NCI-H1048 (cell line): Measurements from ENCODE around the gene NKX1-1.
"Not testable (repeated sequence)": the region's sequence is repeated elsewhere in the genome, so short reads cannot be mapped to it uniquely, and the experiment has no call there.

Source experiments
- DNase-seq: peaks from one replicate; lab custom pipeline; 2025; lab: John Stamatoyannopoulos, UW

NKX1-1 gene

DNA sequence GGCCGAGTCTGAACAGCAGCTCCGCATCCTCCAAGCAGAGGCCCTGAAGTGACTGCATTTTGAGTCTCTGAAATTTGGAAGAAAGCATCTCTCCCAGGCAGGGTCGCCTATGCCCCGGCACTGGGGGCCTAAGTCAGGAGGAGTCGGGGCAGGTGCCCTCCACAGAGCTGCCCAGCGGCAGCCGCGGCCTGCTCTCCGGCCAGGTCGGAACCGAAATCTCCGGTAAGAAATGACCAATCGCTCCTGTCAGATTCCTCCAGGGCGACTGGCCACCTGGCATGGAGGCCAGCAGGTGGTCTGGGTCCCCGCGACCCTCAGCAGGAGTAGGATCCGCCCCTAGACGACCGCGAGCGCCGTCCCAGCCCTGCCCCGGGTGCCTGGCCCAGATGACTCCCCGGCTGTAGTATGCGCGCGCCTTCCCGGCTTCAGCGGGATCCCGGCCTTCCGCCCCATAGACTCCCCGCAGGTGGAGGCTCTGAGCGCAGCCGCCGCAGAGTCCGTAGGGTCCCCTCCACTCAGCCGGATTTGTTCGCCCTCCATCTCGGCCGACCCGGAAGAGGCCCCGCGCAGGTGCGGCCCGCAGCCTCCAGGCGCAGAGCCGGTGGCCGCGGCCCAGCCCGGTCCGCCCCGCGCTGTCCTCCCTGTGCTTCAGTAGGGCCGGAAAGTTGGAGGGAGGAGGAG, 1.5 kb downstream of the NKX1-1 start:
- DNase-seq: no peak

DNA sequence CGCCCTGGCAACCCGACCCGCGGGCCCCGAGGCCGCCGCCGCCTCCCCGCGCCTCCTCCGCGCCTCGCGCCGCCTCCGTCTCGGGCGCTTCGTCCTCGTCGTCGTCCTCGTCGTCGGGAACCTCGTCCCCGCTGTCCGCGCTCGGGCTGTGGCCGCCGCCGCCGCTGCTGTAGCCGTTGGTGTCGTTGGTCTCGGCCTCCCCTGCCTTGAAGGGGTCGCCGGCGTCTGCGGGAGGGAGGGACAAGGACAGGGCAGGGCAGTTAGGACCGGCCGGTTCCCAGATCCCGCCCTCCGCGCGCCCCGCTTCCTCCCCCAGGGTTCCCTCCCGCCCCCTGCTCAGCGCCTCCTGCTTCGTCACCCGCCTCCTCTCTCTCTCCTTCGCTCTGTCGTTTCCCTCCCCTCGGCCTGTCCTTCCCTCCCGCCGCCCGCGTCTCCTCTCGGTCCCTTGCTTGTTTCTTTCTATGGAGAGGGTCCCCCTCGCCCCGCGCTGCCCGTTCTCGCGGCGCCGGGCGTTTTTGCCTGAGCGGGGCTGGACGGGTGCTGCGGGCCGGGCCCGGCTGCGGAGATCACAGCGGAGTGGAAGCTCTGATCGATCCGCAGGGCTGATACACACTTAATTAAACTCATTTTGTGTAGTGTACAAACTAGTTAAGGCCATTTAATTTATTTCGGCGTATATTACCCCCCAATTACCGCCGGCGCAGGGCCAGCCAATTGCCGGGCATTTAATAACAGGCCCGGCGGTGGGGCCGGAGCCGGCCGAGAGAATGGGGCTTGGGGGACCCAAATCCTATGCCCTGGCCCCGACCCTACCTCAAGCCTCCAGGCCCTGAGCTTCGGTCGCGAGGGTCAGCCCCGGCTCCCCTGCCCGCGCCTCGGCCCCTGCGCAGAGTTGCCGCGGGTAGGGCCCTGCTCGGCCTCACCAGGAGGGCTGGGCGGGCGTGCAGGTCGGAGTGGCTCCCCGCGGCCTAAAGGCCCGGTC, 2.4 kb downstream of the NKX1-1 start:
- no peak for DNase-seq

DNA sequence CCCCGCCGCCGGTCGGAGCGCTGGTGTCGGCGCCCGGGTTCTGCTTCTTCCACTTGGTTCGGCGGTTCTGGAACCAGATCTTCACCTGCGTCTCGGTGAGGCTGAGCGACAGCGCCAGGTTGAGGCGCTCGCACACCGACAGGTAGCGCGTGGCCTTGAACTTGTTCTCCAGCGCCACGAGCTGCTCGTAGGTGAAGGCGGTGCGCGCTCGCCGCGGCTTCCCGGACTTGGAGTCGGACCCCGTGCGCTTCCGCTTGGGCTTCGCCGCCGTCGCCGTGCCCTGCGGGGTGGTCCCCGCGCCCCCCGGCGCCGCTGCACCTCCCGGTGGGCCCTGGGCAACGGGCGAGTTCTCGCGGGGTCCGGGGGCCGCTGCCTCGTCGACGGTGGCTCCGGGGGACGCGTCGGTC, 3.1 kb downstream of the NKX1-1 start:
- DNase-seq: no peak

DNA sequence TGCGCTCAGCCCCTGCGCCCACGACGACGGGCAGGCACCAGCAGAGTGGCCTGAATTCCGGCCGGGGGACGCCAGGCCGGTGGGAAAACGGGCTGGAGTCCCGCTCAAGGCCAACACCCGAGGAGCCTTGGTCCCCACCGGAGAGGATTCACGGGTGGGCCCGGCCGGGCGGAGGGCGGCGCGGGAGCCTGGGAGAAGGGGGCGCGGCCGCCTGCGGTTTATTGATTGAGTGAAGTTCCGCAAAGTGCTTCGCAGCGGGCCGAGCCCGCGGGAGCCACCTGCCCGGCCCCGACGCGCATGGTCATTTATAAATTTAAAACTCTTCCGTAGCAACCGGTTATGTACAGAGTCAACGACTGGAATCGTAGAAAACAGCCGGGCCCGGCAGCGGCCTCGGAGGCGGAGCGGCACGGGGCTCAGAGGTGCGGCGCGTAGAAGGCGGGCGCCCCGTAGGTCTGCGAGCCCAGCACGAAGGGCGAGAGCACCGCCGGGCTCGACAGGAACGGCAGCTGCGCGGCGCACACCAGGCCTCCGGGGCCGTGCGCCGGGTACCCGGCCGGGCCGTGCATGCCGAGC, 3.6 kb downstream of the NKX1-1 start:
- no peak for DNase-seq

DNA sequence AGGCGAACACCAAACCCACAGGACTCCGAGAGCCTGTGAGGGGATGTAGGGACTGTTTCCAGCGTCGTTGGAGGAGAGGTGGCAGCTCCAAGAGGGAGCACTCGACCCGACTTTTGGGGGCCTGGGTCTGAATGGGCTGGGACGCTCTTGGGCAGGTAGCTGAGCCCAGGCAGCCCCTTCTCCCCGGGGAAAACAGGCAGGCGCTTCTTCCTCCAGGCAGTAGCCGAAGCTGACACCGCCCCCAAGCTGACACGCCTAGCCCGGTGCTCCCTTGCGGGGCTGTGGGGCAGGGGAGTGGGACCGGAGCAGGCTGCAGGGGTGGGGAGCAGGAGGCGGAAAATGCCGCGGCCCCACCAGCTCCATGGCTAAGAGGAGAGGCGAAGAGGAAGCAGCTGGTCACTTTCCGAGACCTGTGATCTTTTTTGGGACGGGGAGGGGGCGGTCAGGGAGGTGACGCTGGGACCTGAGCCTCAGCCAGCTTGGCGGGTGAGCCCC, 4.2 kb downstream of the NKX1-1 start:
- no peak for DNase-seq

DNA sequence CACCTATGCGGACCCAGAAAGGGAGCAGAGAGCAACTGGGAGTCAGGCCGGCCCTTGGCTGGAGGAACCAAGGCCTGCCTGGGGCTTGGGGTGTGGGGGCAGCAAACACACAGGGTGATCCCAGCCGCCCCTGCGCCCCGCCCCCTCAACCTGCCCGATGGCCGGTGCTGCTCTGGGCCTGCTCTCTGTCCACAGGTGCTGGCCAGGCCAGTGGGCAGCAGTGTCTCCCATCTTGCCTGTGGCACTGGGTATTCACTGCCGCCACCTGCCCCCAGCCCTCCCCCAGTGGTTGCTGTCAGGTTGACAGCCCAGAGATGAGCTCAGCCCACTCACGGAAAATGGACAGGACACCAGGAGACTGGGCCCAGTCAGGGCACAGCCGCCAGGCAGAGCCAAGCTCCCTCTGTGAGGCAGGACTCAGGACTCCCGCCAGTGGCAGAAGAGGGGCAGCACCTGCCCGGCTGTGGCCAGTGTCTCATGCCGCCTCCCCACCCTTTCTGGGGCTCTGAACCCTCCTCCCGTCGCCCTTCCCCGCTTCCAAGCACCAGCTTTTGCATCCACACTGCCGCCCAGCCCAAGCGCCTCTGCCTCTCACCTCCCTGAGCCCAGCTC, 4.7 kb downstream of the NKX1-1 start:
- no peak for DNase-seq

DNA sequence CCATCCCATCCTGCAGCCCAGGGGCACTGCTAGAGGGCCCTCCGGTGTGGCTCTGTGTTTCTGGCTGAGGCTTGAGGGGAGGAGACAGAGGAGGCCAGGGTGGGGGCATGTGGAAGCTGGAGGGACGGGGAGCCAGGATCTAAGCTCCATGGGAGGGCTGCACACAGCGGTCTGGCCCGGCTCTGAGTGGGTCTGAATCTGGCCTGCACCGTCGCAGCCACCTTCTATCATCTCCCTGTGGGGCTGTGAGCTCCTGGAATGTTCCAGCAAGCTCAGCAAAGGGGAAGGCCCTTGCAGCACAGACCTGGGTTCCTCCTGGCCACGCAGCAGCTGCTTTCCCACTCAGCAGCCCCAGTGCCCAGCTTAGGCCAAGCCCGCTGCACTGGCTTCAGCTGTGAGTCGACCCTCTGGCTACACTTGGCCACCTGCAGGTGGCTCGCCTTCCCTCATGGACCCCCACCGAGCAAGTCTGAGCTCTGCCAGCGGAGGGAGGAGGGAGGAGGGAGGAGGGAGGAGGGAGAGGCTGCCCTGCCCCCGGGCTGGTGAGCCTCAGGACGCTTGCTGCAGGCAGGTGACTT, 5.3 kb downstream of the NKX1-1 start:
- DNase-seq: no peak

DNA sequence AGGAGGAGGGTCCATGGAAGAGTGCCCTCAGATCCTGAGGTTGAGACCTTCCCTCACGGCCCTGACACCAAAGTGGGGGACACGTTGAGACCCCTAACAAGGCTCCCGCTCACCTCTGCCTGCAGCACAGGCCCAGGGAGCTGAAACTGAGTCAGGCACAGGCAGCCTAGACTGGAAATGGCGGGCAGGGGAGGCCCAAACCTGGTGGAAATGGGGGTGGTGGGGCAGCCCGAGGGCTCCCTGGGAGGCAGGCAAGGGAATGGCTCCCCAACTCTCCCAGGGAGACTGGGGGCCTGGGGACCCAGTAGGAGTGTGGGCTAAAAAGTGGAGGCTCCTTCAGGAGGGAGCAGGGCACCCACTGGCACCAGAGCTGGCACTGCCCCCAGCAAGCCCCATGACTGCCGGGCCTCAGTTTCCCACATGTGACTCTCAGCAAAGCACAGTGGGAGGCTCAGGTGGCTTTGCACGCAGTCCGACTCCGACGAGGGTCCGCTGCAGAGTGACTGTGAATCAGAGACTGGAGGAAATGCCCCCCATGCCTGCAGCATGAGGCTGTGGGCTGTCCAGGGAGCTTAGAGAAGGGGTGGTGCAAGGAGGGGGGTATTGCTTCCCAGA, 5.9 kb downstream of the NKX1-1 start:
- no peak for DNase-seq

DNA sequence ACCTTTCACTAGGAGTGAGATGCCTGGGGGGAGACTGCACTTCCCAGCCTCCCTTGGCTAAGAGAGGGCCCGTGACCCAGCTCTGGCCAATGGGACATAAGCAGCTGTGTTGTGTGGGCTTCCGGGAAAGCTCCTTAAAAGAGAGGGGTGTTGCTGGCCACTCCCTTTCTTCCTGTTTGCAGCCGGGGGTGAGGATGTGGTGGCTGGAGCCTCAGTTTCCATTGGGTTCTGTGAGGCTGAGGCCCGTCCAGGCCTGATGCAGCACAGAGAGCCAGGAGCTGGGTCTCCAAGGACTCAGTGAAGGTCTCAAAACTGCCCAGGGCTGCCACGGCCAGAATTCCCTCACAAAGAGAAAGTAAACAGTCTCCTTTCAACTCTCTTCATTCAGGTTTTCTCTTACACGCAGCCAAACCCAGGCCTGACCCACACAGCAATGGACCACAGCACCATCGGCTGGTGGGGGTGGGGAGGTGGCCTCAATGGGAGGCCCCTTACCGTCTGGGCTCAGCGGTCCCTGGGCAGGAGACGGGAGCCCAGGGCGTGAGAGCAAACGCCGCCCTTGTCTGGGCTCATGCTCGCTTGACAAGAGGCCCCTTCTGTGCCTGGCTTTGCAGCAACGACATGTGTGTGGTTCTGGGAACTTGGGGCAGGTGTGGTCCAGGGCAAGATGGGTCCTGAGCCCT, 6.6 kb downstream of the NKX1-1 start:
- no peak for DNase-seq

DNA sequence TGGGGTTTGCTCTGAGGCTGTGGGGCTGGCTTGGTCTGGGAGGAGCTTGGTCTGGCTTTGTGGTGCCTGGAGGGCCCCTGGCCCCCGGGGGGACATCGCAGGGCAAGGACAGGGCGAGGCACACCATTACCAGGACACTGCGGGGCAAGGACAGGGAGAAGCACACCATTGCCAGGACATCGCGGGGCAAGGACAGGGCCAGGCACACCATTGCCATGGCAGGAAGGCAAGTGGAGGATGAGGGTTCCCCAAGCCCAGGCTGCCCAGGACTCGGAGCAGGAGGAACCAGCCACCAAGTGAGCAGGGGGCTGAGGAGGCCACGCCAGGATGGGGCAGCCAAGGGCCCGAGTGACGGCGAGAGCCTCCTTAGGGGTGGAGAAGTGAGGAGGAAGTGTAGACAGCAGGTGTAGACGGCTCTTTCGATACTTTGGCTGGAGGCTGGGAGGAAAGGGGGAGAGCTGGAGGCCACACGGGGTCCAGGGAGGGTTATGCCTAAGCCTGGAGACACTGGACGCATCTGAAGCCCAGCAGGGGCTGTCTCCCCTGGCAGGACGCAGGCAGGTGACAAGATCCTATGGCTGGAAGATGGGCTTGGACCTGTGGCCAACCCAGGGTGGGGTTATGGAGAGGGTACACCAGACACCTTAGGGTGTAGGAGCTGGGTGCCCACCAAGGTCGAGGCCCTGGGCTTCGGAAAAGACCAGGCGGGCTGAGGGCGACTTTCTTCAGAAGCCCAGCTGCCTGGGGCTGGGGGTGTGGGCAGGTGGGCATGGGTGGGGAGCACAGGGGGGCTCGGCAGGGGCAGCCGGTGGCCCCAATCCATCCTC, 7.3 kb downstream of the NKX1-1 start:
- no peak for DNase-seq

DNA sequence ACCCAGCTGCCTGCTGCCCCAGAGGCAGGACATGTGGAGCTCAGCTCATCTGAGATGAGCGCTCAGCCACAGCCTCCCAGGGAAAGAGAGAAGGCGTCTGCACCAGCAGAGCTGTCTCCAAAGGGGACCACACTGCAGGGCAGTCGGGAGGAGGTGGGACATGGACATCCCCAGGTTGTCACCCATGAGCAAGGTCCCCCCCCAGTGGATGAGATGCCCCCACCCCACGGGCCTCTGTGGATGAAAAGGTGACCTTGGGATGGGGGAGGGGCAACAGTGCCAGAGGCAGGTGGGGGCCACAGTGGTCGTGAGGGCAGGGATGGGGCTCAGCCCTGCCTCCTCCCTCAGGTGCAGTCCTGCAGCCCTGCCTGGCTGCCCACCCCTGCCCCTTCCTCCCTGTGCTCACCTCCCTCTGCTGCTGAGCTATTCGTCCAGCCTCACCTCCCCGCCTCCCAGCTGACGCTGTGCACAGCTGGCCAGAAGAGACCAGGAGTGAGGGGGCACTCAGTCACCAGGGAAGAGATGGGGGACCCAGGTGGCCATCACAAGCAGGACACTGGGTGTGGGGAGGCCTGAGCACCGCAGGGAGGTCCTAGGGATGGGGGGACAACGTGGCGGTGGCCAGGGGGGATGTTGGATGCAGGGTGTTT, 9.3 kb downstream of the NKX1-1 start:
- DNase-seq: no peak

DNA sequence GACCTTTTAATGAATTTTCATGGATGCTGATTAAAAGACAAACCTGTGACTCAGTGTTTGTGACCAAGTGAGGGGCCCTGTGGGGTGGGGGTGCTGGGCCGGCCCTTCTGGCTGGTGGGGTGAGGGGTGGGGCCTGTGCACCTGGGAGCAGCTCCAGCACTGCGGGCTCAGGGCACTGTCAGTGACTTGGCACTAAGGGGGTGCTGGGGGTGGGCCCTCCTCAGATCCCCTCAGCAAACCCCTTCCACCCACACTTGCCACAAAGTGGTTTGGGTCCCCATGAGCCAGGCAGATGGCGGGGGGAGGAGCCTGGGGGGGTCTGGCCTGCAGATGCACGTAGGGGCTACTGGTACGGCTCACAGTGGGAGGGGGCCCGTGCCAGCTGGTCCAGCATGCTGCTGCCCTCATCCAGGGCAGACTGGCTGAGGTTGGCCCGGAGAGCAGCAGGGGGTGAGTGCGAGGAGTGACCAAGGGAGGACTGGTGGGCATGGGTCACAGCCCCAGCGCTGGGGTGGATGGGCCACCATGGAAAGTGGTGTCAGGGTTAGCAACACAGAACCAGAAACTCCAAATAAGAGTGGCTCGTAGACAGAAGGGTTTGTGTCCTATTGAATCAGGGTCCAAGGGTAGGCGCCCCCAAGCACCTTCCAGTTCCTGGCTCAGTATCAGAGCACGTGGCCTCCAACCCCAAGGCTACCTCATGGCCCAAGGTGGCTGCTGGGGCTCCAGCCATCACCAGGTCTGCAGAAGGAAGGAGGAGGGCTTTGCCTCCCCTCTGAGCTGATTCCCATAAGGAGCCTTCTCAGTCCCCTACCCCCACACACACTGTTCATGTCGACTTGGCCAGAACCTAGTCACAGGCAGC, 10.1 kb downstream of the NKX1-1 start:
- no peak for DNase-seq

DNA sequence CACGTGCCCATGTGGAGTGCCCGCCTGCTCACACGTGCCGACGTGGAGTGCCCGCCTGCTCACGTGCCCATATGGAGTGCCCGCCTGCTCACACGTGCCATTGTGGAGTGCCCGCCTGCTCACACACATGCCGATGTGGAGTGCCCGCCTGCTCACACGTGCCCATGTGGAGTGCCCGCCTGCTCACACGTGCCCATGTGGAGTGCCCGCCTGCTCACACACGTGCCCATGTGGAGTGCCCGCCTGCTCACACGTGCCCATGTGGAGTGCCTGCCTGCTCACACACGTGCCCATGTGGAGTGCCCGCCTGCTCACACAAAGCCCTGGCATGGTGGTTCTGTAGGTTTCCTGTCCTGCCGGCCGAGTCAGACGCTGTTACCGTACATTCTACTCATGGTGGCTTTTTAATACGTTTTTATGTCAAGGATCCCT, 10.8 kb downstream of the NKX1-1 start:
- not testable (repeated sequence) for DNase-seq

DNA sequence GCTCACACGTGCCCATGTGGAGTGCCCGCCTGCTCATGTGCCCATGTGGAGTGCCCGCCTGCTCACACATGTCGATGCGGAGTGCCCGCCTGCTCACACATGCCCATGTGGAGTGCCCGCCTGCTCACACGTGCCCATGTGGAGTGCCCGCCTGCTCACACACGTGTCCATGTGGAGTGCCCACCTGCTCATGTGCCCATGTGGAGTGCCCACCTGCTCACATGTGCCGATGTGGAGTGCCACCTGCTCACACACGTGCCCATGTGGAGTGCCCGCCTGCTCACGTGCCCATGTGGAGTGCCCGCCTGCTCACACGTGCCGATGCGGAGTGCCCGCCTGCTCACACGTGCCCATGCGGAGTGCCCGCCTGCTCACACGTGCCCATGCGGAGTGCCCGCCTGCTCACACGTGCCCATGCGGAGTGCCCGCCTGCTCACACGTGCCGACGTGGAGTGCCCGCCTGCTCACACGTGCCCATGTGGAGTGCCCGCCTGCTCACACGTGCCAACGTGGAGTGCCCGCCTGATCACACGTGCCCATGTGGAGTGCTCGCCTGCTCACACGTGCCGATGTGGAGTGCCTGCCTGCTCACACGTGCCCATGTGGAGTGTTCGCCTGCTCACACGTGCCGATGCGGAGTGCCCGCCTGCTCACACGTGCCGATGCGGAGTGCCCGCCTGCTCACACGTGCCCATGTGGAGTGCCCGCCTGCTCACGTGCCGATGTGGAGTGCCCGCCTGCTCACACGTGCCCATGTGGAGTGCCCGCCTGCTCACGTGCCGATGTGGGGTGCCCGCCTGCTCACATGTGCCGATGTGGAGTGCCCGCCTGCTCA, 11.5 kb downstream of the NKX1-1 start:
- DNase-seq: not testable (repeated sequence)

DNA sequence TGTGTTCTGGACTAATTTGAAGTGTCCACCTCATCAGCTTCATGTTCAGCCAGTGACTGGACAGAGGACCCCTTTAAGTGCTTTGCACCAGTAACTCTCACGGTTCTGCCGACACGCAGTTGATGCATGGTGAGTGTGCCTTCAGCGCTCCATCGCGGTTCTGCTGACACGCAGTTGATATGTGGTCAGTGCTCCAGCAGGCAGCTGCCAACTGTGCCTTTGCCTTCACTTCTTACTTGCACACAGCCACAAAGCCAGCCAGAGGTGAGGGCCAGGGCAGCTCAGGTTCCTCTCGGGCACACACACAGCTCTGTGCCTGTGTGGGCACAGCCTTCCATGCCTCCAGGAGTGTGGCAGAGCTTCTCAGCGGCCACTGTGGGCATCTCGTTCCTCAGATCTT, 12.4 kb downstream of the NKX1-1 start:
- DNase-seq: no peak

DNA sequence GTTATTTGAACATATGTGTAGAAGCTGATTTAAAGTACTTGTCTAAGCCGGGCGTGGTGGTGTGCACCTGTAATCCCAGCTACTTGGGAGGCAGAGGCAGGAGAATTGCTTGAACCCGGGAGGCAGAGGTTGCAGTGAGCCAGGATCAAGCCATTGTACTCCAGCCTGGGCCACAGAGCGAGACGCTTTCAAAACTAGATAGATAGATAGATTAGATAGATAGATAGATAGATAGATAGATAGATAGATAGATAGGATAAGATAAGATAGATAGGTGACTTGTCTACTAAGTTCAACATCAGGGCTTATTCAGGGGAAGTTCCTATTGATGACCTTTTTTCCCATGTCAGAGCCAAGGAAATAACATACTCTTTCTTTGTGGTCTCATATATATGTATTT, 12.9 kb downstream of the NKX1-1 start:
- not testable (repeated sequence) for DNase-seq
